Measurements from ENCODE around the gene SSTR3. TPM values are rescaled to one million over a fixed set of nuclear protein-coding genes. Genes with fewer than 3 reads are reported as not detected.

SSTR3 gene
- total RNA-seq, 2 experiments from 2014 or later, result 1.9 to 2.1 TPM

GRCh38 chr22:37230673-37231405 is 18.6 kb upstream of the SSTR3 start:
- Histone ChIP-seq H3K4me1 (ENCODE audit: insufficient read depth, low read length) (peaks cover 97% of the 10 kb centered on the region), H3K27ac (ENCODE audit: low read depth in 1 of 2, low read length in 2 of 2) (peak overlapping the region; percentile 73 to 90), H3K9me3 (ENCODE audit: control insufficient read depth in 1 of 2, insufficient read depth in 1 of 2, low read length in 2 of 2) (no peaks in the 10 kb centered on the region), H3K4me3 (ENCODE audit: low read length) (no peak overlapping the region), H3K27me3 (ENCODE audit: control insufficient read depth in 1 of 2, insufficient read depth in 2 of 2, low read length in 2 of 2) (no peaks in the 10 kb centered on the region), H3K36me3 (ENCODE audit: insufficient read depth, low read length) (peaks cover 91% of the 10 kb centered on the region)
- H3K4me3 Mint-ChIP-seq, result peak overlapping the region; percentile 84
- peaks cover 90% of the 10 kb centered on the region for H3K4me1 Mint-ChIP-seq (ENCODE audit: low read depth)
- H3K36me3 Mint-ChIP-seq (ENCODE audit: low read depth), result peaks cover 85% of the 10 kb centered on the region
- intact Hi-C loops (cut with DNase I, micrococcal nuclease), result loop anchor here (1.0 to 2.0 kb wide), 3 partner anchors 11 to 32 kb away; no protein-coding TSS in a partner anchor
- H3K27ac Mint-ChIP-seq, result peak overlapping the region; percentile 97
- DNase-seq (peak in 10 of 14 experiments; percentile 41 to 86 (median 68)), ATAC-seq (ENCODE audit: poor library complexity) (peak; percentile 22)
- no peak for TF ChIP-seq CTCF (IDR thresholded peaks at IDR 0.05)
- ChIA-PET CTCF (interaction anchor here (1.3 to 5.9 kb wide), 5 partner anchors 8 to 31 kb away, joined by 3 to 43 read pairs (median 14); no protein-coding TSS in a partner anchor), POLR2A (interaction anchor here (0.8 to 7.6 kb wide), 10 partner anchors 11 to 108 kb away, joined by 3 to 281 read pairs (median 4); partner anchors contain the start of genes IL2RB and RAC2)
- H3K27me3 Mint-ChIP-seq, result no peaks in the 10 kb centered on the region
- H3K9me3 Mint-ChIP-seq, result no peaks in the 10 kb centered on the region

- H3K4me3 Mint-ChIP-seq, result peak overlapping the region; percentile 83
- POLR2A ChIA-PET, result interaction anchor here (0.8 to 7.6 kb wide), 14 partner anchors 11 to 107 kb away, joined by 3 to 281 read pairs (median 5); partner anchors contain the start of genes IL2RB and RAC2
- TF ChIP-seq CTCF (IDR thresholded peaks at IDR 0.05), result no peak
- Histone ChIP-seq H3K27ac (ENCODE audit: low read depth in 1 of 2, low read length in 2 of 2) (peak overlapping the region; percentile 96 to 97), H3K9me3 (ENCODE audit: control insufficient read depth in 1 of 2, insufficient read depth in 1 of 2, low read length in 2 of 2) (no peaks in the 10 kb centered on the region), H3K4me1 (ENCODE audit: insufficient read depth, low read length) (peaks cover 97% of the 10 kb centered on the region), H3K4me3 (ENCODE audit: low read length) (peak overlapping the region; percentile 35), H3K36me3 (ENCODE audit: insufficient read depth, low read length) (peaks cover 91% of the 10 kb centered on the region), H3K27me3 (ENCODE audit: control insufficient read depth in 1 of 2, insufficient read depth in 2 of 2, low read length in 2 of 2) (no peaks in the 10 kb centered on the region)
- no peaks in the 10 kb centered on the region for H3K9me3 Mint-ChIP-seq
- peaks cover 90% of the 10 kb centered on the region for H3K4me1 Mint-ChIP-seq (ENCODE audit: low read depth)
- peak overlapping the region; percentile 97 for H3K27ac Mint-ChIP-seq
- H3K36me3 Mint-ChIP-seq (ENCODE audit: low read depth), result peaks cover 85% of the 10 kb centered on the region
- intact Hi-C loops (cut with DNase I, micrococcal nuclease), result loop anchor here (1.0 to 2.0 kb wide), 3 partner anchors 11 to 31 kb away; no protein-coding TSS in a partner anchor
- DNase-seq (peak; percentile 79 to 96 (median 88)), ATAC-seq (ENCODE audit: poor library complexity) (peak; percentile 78)
- no peaks in the 10 kb centered on the region for H3K27me3 Mint-ChIP-seq
- CTCF ChIA-PET, result interaction anchor here (0.5 to 5.9 kb wide), 10 partner anchors 8 to 855 kb away, joined by 3 to 43 read pairs (median 4); no protein-coding TSS in a partner anchor
These were observed 17.8 kb upstream of the SSTR3 start for GRCh38 chr22:37229805-37230672.
